Esophagus squamous epithelium (tissue), 4 donors: ENCODE data around the gene CITED4.

Experiments
- CTCF ChIP-seq, 6 experiments: fragments of 450-650 bp in 4 of 6; fragments of 200-600 bp in 2 of 6; sonication (generic) in 2 of 6; IDR thresholded peaks; one replicate each; pipeline ENCODE4 v1.5.1; 2016 to 2019; ENCODE audit warnings: antibody characterized with exemption in 6 of 6, mild to moderate bottlenecking in 4 of 6, moderate library complexity in 4 of 6
- POLR2A ChIP-seq, 4 donors: fragments of 450-650 bp; IDR thresholded peaks; one replicate each; pipeline ENCODE4 v1.6.1; 2017; ENCODE audit warnings: antibody characterized with exemption in 4 of 4, mild to moderate bottlenecking in 4 of 4, moderate library complexity in 3 of 4

DNA sequence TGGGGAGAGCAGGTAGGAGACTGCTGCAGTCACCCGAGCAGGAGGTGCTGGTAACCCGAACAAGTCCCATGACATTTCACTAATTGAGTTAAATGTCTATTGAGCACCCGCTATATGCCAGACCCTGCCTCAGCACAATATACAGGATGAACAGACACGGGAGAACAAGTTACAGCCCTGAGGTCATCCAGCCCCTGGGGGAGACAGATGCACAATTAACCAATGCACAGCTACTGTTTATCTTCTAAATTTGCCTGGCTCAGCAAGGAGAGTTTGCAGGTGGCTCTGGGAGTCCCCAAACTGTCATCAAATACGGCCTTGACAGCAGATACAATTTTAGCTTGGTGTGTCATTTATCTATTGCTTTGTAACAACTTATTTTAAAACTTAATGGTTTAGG, 18.1 kb downstream of the CITED4 start:
- TF ChIP-seq CTCF (IDR thresholded peaks at IDR 0.05) (no peak), POLR2A (IDR thresholded peaks at IDR 0.05) (no peak)
